Activated T-cell treated with anti-CD3 and anti-CD28 coated beads, Interleukin-2, amount 50 U/mL, for 4 hours (primary cell): Measurements from ENCODE around the gene AKAP6. TPM values are rescaled to one million over a fixed set of nuclear protein-coding genes. Genes with fewer than 3 reads are reported as not detected.

Experiments used
- ATAC-seq, 2 donors: fragments of 200-7000 bp; cut with Tn5 transposase; one replicate each; pipeline ENCODE4 v1.10.0; 2021
- DNase-seq: peaks from one replicate; pipeline ENCODE4 v3.0.0-alpha.2; 2020
- H3K27me3 Mint-ChIP-seq: one replicate; pipeline ENCODE4 v1.8.0; 2021; ENCODE audit warnings: low read depth, mixed read lengths
- H3K36me3 Mint-ChIP-seq: one replicate; pipeline ENCODE4 v1.8.0; 2022; ENCODE audit warnings: mixed read lengths; ENCODE audit not compliant: insufficient read depth
- H3K4me1 Mint-ChIP-seq: one replicate; pipeline ENCODE4 v1.8.0; 2021; ENCODE audit warnings: low read depth, mixed read lengths
- H3K4me3 Mint-ChIP-seq: one replicate; pipeline ENCODE4 v1.8.0; 2021; ENCODE audit warnings: mild to moderate bottlenecking, moderate library complexity, mixed read lengths
- H3K9me3 Mint-ChIP-seq: one replicate; pipeline ENCODE4 v1.8.0; 2021; ENCODE audit warnings: mixed read lengths
- total RNA-seq, 3 donors: library from RNA; stranded (reverse); gene quantifications; one replicate each; pipeline ENCODE4 v1.2.1, GENCODE V29; 2021

Gene AKAP6
- total RNA-seq, 3 donors from 2014 or later: 0.76 to 1.7 (median 1.3) TPM

GRCh38 chr14:32318087-32318795 lies 10.9 kb upstream of the AKAP6 start:
- no peak overlapping the region for H3K4me3 Mint-ChIP-seq
- no peaks in the 10 kb centered on the region for H3K36me3 Mint-ChIP-seq
- DNase-seq: no peak
- H3K9me3 Mint-ChIP-seq: no peaks in the 10 kb centered on the region
- peaks cover 9% of the 10 kb centered on the region for H3K27me3 Mint-ChIP-seq
- ATAC-seq: no peak
- no peaks in the 10 kb centered on the region for H3K4me1 Mint-ChIP-seq

- H3K9me3 Mint-ChIP-seq: peaks cover 1% of the 10 kb centered on the region
- no peaks in the 10 kb centered on the region for H3K36me3 Mint-ChIP-seq
- DNase-seq (no peak), ATAC-seq (no peak)
- H3K4me1 Mint-ChIP-seq: no peaks in the 10 kb centered on the region
- no peak overlapping the region for H3K4me3 Mint-ChIP-seq
- H3K27me3 Mint-ChIP-seq: peaks cover 9% of the 10 kb centered on the region
Observed at GRCh38 chr14:32319368-32320049, 9.6 kb upstream of the AKAP6 start.

DNA sequence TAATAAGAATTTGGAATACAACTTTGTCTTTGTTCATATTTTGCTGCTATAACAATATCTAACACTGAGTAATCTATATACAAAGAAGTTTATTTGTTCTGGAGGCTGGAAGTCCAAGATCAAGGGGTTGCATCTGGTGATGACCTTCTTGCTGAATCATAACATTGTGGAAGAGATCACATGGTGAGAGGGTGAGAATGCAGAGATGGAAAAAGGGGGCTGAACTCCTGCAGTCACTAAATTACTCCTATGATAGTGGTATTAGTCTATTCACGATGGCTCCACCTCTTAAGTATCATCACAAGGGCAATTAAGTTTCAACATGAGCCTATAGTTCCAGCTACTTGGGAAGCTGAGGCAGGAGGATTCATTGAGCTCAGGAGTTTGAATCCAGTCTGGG lies 4.5 kb upstream of the AKAP6 start:
- no peak for DNase-seq
- Mint-ChIP-seq H3K4me1 (no peaks in the 10 kb centered on the region), H3K4me3 (no peak overlapping the region), H3K27me3 (no peaks in the 10 kb centered on the region), H3K9me3 (peaks cover 10% of the 10 kb centered on the region), H3K36me3 (no peaks in the 10 kb centered on the region)
- no peak for ATAC-seq

- Mint-ChIP-seq H3K27me3 (no peaks in the 10 kb centered on the region), H3K4me1 (no peaks in the 10 kb centered on the region), H3K9me3 (peaks cover 10% of the 10 kb centered on the region), H3K4me3 (no peak overlapping the region), H3K36me3 (no peaks in the 10 kb centered on the region)
- DNase-seq (no peak), ATAC-seq (no peak)
Observed at GRCh38 chr14:32327255-32327961, 1.7 kb upstream of the AKAP6 start.

DNA sequence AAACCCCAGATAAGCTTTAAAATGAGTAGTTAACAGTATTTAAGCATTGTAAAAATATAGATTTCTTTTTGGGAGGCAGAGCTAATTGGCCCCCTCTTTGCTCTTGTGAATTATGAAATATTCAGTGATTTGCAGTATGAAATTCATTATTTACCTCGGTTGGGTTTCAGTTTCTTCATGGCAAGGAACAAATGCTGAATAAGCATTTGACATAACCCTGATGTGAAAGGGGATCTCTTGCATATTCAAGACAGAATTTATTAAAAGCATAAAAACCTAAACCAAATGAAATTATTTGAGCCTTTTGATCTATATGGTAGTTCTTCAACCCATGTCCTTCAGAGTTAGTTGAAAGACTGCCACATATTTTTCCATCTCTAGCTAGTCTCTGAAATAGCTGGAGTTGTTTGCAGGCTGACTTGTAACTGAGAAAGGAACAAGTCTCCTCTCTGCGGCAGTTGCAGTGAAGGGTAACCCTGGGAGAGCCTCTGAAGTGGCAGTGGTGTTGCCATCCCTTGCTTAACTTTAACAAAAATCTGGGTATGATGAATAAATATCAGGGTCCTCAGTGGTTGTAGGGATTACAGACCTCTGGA lies 690 bp downstream of the AKAP6 start:
- H3K9me3 Mint-ChIP-seq: peaks cover 6% of the 10 kb centered on the region
- no peaks in the 10 kb centered on the region for H3K27me3 Mint-ChIP-seq
- DNase-seq: no peak
- no peak for ATAC-seq
- no peaks in the 10 kb centered on the region for H3K36me3 Mint-ChIP-seq
- H3K4me3 Mint-ChIP-seq: no peak overlapping the region
- H3K4me1 Mint-ChIP-seq: no peaks in the 10 kb centered on the region

- no peaks in the 10 kb centered on the region for H3K27me3 Mint-ChIP-seq
- H3K36me3 Mint-ChIP-seq: no peaks in the 10 kb centered on the region
- DNase-seq (no peak), ATAC-seq (no peak)
- no peak overlapping the region for H3K4me3 Mint-ChIP-seq
- H3K4me1 Mint-ChIP-seq: no peaks in the 10 kb centered on the region
- H3K9me3 Mint-ChIP-seq: peaks cover 3% of the 10 kb centered on the region
Observed at GRCh38 chr14:32330351-32331111, 1.4 kb downstream of the AKAP6 start.

- Mint-ChIP-seq H3K4me3 (no peak overlapping the region), H3K9me3 (peaks cover 2% of the 10 kb centered on the region), H3K27me3 (no peaks in the 10 kb centered on the region), H3K36me3 (no peaks in the 10 kb centered on the region), H3K4me1 (no peaks in the 10 kb centered on the region)
- ATAC-seq (no peak), DNase-seq (no peak)
Observed at GRCh38 chr14:32331206-32331605, 2.1 kb downstream of the AKAP6 start.

- Mint-ChIP-seq H3K9me3 (no peaks in the 10 kb centered on the region), H3K27me3 (no peaks in the 10 kb centered on the region), H3K36me3 (no peaks in the 10 kb centered on the region), H3K4me1 (no peaks in the 10 kb centered on the region), H3K4me3 (no peak overlapping the region)
- ATAC-seq (no peak), DNase-seq (no peak)
Observed at GRCh38 chr14:32332415-32333316, 3.6 kb downstream of the AKAP6 start.

DNA sequence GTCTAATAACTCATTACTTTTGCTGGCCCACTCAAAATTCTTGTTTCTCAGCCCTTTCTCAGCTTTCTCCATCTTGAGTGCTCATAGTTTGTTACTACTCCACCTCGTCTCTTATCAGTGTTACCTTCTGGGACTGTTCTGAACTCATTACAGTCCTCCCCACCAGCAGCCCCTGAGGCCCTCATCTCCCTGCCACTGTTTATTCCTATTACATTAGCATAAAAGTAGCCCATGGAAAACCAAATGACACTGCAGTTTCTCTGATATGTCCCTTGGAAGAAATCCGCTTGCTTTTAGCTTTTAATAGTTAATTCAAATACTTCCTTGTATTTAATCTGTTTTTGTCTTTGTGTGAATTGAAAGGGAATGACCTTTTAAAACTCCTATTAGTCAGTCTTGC lies 7.6 kb downstream of the AKAP6 start:
- ATAC-seq (no peak), DNase-seq (no peak)
- H3K4me3 Mint-ChIP-seq: no peak overlapping the region
- H3K9me3 Mint-ChIP-seq: no peaks in the 10 kb centered on the region
- H3K36me3 Mint-ChIP-seq: no peaks in the 10 kb centered on the region
- no peaks in the 10 kb centered on the region for H3K27me3 Mint-ChIP-seq
- H3K4me1 Mint-ChIP-seq: no peaks in the 10 kb centered on the region

GRCh38 chr14:32337759-32338158 lies 8.7 kb downstream of the AKAP6 start:
- H3K9me3 Mint-ChIP-seq: no peaks in the 10 kb centered on the region
- no peak overlapping the region for H3K4me3 Mint-ChIP-seq
- no peaks in the 10 kb centered on the region for H3K36me3 Mint-ChIP-seq
- no peaks in the 10 kb centered on the region for H3K27me3 Mint-ChIP-seq
- ATAC-seq (no peak), DNase-seq (no peak)
- H3K4me1 Mint-ChIP-seq: no peaks in the 10 kb centered on the region

DNA sequence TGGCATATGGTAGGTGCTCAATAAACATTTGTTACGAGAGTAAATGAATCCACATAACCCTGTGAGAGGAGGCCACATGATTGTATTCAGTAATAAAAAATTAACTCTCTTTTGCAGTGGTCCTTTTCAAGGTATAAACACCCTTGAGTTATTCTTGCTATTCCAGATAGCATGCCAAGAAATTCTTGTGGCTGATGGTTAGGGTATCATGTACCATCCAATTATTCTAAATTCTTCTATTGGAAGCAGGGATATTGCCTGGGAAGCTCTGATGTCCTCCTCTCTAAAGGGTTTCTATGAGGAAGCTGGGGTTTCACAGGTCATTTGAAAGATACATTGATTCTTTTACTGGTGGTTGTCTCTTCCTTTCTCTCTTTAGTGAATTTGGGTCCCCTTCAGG lies 10.1 kb downstream of the AKAP6 start:
- Mint-ChIP-seq H3K36me3 (no peaks in the 10 kb centered on the region), H3K4me1 (no peaks in the 10 kb centered on the region), H3K4me3 (no peak overlapping the region), H3K9me3 (no peaks in the 10 kb centered on the region), H3K27me3 (no peaks in the 10 kb centered on the region)
- ATAC-seq (no peak), DNase-seq (no peak)

GRCh38 chr14:32341947-32342846 lies 13.1 kb downstream of the AKAP6 start:
- DNase-seq (no peak), ATAC-seq (no peak)
- H3K27me3 Mint-ChIP-seq: no peaks in the 10 kb centered on the region
- no peaks in the 10 kb centered on the region for H3K36me3 Mint-ChIP-seq
- H3K4me1 Mint-ChIP-seq: no peaks in the 10 kb centered on the region
- no peaks in the 10 kb centered on the region for H3K9me3 Mint-ChIP-seq
- H3K4me3 Mint-ChIP-seq: no peak overlapping the region

DNA sequence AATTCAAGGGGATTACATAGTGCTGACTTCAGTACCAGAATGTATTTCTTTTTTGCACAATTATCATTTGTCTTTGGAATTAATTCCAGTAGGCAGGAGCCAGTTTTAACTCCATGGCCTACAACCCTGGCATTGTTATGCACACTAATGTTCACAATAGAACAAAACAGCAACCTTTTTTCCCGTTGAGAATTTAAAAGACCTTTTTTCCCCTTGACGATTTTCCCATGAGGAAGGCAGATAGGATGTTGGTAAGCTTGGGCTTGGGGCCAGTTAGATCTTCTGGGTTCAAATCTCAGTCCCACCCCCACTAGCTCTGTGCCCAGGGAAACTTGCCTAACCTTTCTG lies 13.7 kb downstream of the AKAP6 start:
- Mint-ChIP-seq H3K27me3 (peaks cover under 1% of the 10 kb centered on the region), H3K9me3 (no peaks in the 10 kb centered on the region), H3K36me3 (no peaks in the 10 kb centered on the region), H3K4me1 (no peaks in the 10 kb centered on the region), H3K4me3 (no peak overlapping the region)
- no peak for ATAC-seq
- no peak for DNase-seq
